ENCODE measurements around the gene MEIOC. TPM values are rescaled to one million over a fixed set of nuclear protein-coding genes. Genes with fewer than 3 reads are reported as not detected.

MEIOC gene
- total and polyA plus RNA-seq, 9 of the 15 experiments (the other 6 are each of a cell fraction or from before 2014, with no cell fraction given): 0.04 to 0.23 (median 0.06) TPM; not detected in 5

- POLR2A ChIA-PET: interaction anchor here (1.8 kb wide), 1 partner anchor 11 kb away, joined by 5 read pairs; no protein-coding TSS in a partner anchor
- Histone ChIP-seq H3K4me3 (no peak overlapping the region), H3K27ac (ENCODE audit: extremely low read depth, low read depth, low read length) (no peak overlapping the region), H3K4me1 (replicated peaks in 1 of 2; ENCODE audit: control insufficient read depth in 2 of 2, insufficient read depth in 2 of 2, low read length in 2 of 2) (no peaks in the 10 kb centered on the region), H3K9me1 (ENCODE audit: control insufficient read depth, insufficient read depth, low read length) (no peaks in the 10 kb centered on the region), H3K4me2 (ENCODE audit: insufficient read depth, low read length) (no peak overlapping the region), H3K27me3 (ENCODE audit: control insufficient read depth in 2 of 2, insufficient read depth in 2 of 2, low read length in 2 of 2) (no peaks in the 10 kb centered on the region), H4K20me1 (replicated peaks; ENCODE audit: control insufficient read depth, insufficient read depth, low read length) (no peaks in the 10 kb centered on the region), H3K9ac (ENCODE audit: insufficient read depth in 1 of 2, low read depth in 2 of 2, low read length in 2 of 2) (no peak overlapping the region), H3K79me2 (ENCODE audit: control insufficient read depth, insufficient read depth, low read length) (no peaks in the 10 kb centered on the region), H3K9me3 (replicated peaks; ENCODE audit: control insufficient read depth, insufficient read depth, low read depth, low read length) (no peaks in the 10 kb centered on the region), H3K36me3 (ENCODE audit: control insufficient read depth, insufficient read depth, low read length) (peaks cover 29% of the 10 kb centered on the region), H2AFZ (ENCODE audit: low read depth, low read length) (no peak overlapping the region)
- CTCF ChIA-PET (ENCODE audit: low intra/inter-chr PET ratio): interaction anchor here (0.7 kb wide), 1 partner anchor 141 kb away, joined by 3 read pairs; no protein-coding TSS in a partner anchor
- BruUV-seq (replicated peaks): no TSS peak
- ATAC-seq (no peak), DNase-seq (ENCODE audit: extremely low read depth in 1 of 4, low spot score in 3 of 4) (no peak), FAIRE-seq (no peak)
- in situ Hi-C loops (cut with MboI) (no loop called here), intact Hi-C loops (cut with micrococcal nuclease) (no loop called here)
- TF ChIP-seq ZNF311 (CRISPR knock-in tag; IDR thresholded peaks at IDR 0.05): no peak
- TF ChIP-seq HDAC8 (tag; IDR thresholded peaks at IDR 0.05): no peak
- TF ChIP-seq FIP1L1 (IDR thresholded peaks at IDR 0.05; ENCODE audit: low read depth, low read length, poor library complexity, severe bottlenecking): no peak
- TF ChIP-seq PYGO2 (tag; IDR thresholded peaks at IDR 0.05): no peak
- no peak for TF ChIP-seq CBX3 (IDR thresholded peaks at IDR 0.05; ENCODE audit: borderline replicate concordance in 1 of 2, low read length in 2 of 2)
- TF ChIP-seq, protein P1, sequence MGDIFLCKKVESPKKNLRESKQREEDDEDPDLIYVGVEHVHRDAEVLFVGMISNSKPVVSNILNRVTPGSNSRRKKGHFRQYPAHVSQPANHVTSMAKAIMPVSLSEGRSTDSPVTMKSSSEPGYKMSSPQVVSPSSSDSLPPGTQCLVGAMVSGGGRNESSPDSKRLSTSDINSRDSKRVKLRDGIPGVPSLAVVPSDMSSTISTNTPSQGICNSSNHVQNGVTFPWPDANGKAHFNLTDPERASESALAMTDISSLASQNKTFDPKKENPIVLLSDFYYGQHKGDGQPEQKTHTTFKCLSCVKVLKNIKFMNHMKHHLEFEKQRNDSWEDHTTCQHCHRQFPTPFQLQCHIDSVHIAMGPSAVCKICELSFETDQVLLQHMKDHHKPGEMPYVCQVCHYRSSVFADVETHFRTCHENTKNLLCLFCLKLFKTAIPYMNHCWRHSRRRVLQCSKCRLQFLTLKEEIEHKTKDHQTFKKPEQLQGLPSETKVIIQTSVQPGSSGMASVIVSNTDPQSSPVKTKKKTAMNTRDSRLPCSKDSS (IDR thresholded peaks at IDR 0.05; ENCODE audit: low read depth, partially characterized antibody): no peak
- TF ChIP-seq CAMTA2 (CRISPR knock-in tag; conservative IDR thresholded peaks at IDR 0.05): no peak
- no peak for TF ChIP-seq BACH1 (tag; IDR thresholded peaks at IDR 0.05)
- no peak for TF ChIP-seq ATF6 (CRISPR knock-in tag; IDR thresholded peaks at IDR 0.05)
- TF ChIP-seq CTBP1 (IDR thresholded peaks at IDR 0.05; ENCODE audit: borderline replicate concordance): no peak
- no peak for TF ChIP-seq NELFE (IDR thresholded peaks at IDR 0.05; ENCODE audit: insufficient read depth, insufficient read length)
- TF ChIP-seq CHD1 (IDR thresholded peaks at IDR 0.05; ENCODE audit: low read length): no peak
- TF ChIP-seq ZNF507 (tag; conservative IDR thresholded peaks at IDR 0.05): no peak
- TF ChIP-seq ZBTB49 (CRISPR knock-in tag; IDR thresholded peaks at IDR 0.05; ENCODE audit: borderline replicate concordance): no peak
- no peak for TF ChIP-seq EWSR1 (IDR thresholded peaks at IDR 0.05; ENCODE audit: borderline replicate concordance, low read depth, partially characterized antibody)
- no peak for TF ChIP-seq PHF21A (IDR thresholded peaks at IDR 0.05; ENCODE audit: borderline replicate concordance, low read depth)
- no peak for TF ChIP-seq CHD2 (IDR thresholded peaks at IDR 0.05; ENCODE audit: low read depth, low read length)
- no peak for TF ChIP-seq TEAD1 (CRISPR knock-in tag; IDR thresholded peaks at IDR 0.05)
- WGBS (ENCODE audit: insufficient coverage, low coverage, missing lambda C conversion rate): 50% methylated on average over 2 of the region's 2 CpGs
Measured at GRCh38 chr17:44677136-44677535, 20.9 kb downstream of the MEIOC start.

Measured in K562 (cell line).